Mesodermal cell (in vitro differentiated cells): ENCODE measurements around the gene MGAM2.

ENCODE experiments used
- H3K27ac ChIP-seq: 2 replicates; pipeline ENCODE4 v1.7.0; 2013; ENCODE audit warnings: mild to moderate bottlenecking, low read depth, low read length, moderate library complexity; ENCODE audit not compliant: severe bottlenecking
- H3K36me3 ChIP-seq: 2 replicates; pipeline ENCODE4 v1.7.1; 2013; ENCODE audit warnings: mild to moderate bottlenecking, low read length, moderate library complexity; ENCODE audit not compliant: control insufficient read depth, insufficient read depth
- H3K4me1 ChIP-seq: one replicate; pipeline ENCODE4 v1.7.1; 2013; ENCODE audit warnings: mild to moderate bottlenecking, low read length; ENCODE audit not compliant: insufficient read depth, control insufficient read depth, poor library complexity, severe bottlenecking
- H3K4me3 ChIP-seq: 2 replicates; pipeline ENCODE4 v1.7.0; 2013; ENCODE audit warnings: low read length, control low read depth, mild to moderate bottlenecking; ENCODE audit not compliant: insufficient read depth, poor library complexity, severe bottlenecking; ENCODE audit errors: extremely low read depth
- H3K9me3 ChIP-seq: 2 replicates; pipeline ENCODE4 v1.7.1; 2013; ENCODE audit warnings: mild to moderate bottlenecking, low read length, moderate library complexity; ENCODE audit not compliant: control insufficient read depth
- WGBS, 2 experiments: methylation state at CpG; one replicate each; pipeline ENCODE4 v1.1.5; 2013; ENCODE audit warnings: missing lambda C conversion rate in 2 of 2; ENCODE audit not compliant: insufficient coverage in 2 of 2; 5-methylcytosine and 5-hydroxymethylcytosine counted together

Gene MGAM2

DNA sequence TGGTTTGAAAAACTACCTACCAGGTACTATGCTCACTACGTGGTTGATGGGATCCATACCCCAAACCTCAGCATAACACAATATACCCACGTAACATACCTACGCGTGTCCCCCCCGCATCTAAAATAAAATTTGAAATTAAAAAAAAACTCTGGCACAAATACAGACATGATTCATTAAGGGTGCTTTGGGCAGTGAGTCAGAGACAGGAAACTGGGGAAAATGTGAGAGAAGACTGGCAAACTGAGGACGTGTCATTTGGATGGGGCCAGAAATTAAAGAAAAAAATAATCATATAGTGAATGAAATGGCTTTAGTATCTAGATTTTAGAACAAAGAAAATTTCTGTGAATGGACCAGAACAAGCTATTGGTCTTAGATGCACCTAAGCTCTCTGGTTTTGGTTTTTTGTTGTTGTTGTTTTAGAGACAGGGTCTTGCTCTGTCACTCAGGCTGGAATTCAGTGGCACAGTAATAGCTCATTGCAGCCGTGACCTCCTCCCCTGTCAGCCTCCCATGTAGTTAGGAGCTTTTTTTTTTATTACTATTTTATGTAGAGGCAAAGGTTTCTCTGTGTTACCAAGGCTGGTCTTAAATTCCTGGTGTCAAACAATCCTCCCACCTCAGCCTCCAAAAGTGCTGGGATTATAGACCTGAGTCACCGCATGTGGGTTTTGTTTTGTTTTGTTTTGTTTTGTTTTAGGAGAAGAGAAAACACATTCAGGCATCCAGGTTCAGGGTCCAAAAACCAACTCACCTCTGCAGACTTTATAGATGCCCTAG, 152.3 kb downstream of the MGAM2 start:
- no peaks in the 10 kb centered on the region for H3K9me3 ChIP-seq
- no peak overlapping the region for H3K4me3 ChIP-seq
- no peak overlapping the region for H3K27ac ChIP-seq
- 89 to 90% methylated on average over 1 to 2 of the region's 8 CpGs for WGBS, 2 experiments
- H3K4me1 ChIP-seq, result peaks cover 5% of the 10 kb centered on the region
- H3K36me3 ChIP-seq, result no peaks in the 10 kb centered on the region
